HG02852 (cell line): ENCODE data around the gene HTN3.
"Not testable (repeated sequence)": the region's sequence is repeated elsewhere in the genome, so short reads cannot be mapped to it uniquely, and the experiment has no call there.

Experiments used
- ATAC-seq: cut with Tn5 transposase; IDR thresholded peaks from one replicate; pipeline ENCODE4 v1.9.1; 2021; ENCODE audit warnings: mild to moderate bottlenecking, moderate library complexity; ENCODE audit not compliant: unreplicated experiment

The HTN3 gene

GRCh38 chr4:70028159-70028558 is at the start of gene HTN3:
TSS of gene HTN3 (plus strand) at chr4:70028459. CDS start at chr4:70030741, 2,282 bp downstream.
- ATAC-seq: not testable (repeated sequence)

GRCh38 chr4:69984030-69984443 is 44.2 kb upstream of the HTN3 start:
- peak; percentile 80 for ATAC-seq

- ATAC-seq: no peak
Observed at GRCh38 chr4:69986663-69987062, 41.6 kb upstream of the HTN3 start.

- ATAC-seq: no peak
Observed at GRCh38 chr4:69991016-69991415, 37.2 kb upstream of the HTN3 start.

- ATAC-seq: no peak
Observed at GRCh38 chr4:69994782-69995181, 33.5 kb upstream of the HTN3 start.

GRCh38 chr4:69995526-69996016 is 32.7 kb upstream of the HTN3 start, which contains the start of gene STATH:
TSS of gene STATH (plus strand) at chr4:69995966. CDS start at chr4:69998438, 2,472 bp downstream.
- ATAC-seq: no peak

- ATAC-seq: no peak
Observed at GRCh38 chr4:69999420-69999819, 28.8 kb upstream of the HTN3 start.

GRCh38 chr4:70000711-70001110 is 27.5 kb upstream of the HTN3 start:
- ATAC-seq: no peak

- no peak for ATAC-seq
Observed at GRCh38 chr4:70002507-70002906, 25.8 kb upstream of the HTN3 start.

GRCh38 chr4:70008771-70009170 is 19.5 kb upstream of the HTN3 start:
- ATAC-seq: no peak

- not testable (repeated sequence) for ATAC-seq
Observed at GRCh38 chr4:70019006-70019405, 9.3 kb upstream of the HTN3 start.

- ATAC-seq: no peak
Observed at GRCh38 chr4:70023218-70023617, 5.0 kb upstream of the HTN3 start.

GRCh38 chr4:70027011-70027410 is 1.2 kb upstream of the HTN3 start:
- ATAC-seq: no peak

GRCh38 chr4:70037559-70037958 is 9.3 kb downstream of the HTN3 start:
- not testable (repeated sequence) for ATAC-seq

- ATAC-seq: not testable (repeated sequence)
Observed at GRCh38 chr4:70039928-70040327, 11.7 kb downstream of the HTN3 start.

GRCh38 chr4:70041652-70042286 is 13.5 kb downstream of the HTN3 start:
- no peak for ATAC-seq

- not testable (repeated sequence) for ATAC-seq
Observed at GRCh38 chr4:70050138-70050537, 21.9 kb downstream of the HTN3 start, which contains the start of gene HTN1. TSS of gene HTN1 (plus strand) at chr4:70050438. CDS start at chr4:70053077, 2,639 bp downstream.

- ATAC-seq: not testable (repeated sequence)
Observed at GRCh38 chr4:70056534-70056933, 28.3 kb downstream of the HTN3 start.

GRCh38 chr4:70057651-70058050 is 29.4 kb downstream of the HTN3 start:
- ATAC-seq: no peak

GRCh38 chr4:70059149-70059548 is 30.9 kb downstream of the HTN3 start:
- no peak for ATAC-seq

- ATAC-seq: peak; percentile 80
Observed at GRCh38 chr4:70062000-70062399, 33.7 kb downstream of the HTN3 start.

GRCh38 chr4:70080205-70080604 is 51.9 kb downstream of the HTN3 start:
- no peak for ATAC-seq
